HT-29 (cell line): ENCODE results near the gene KEAP1. TPM values are rescaled to one million over a fixed set of nuclear protein-coding genes. Genes with fewer than 3 reads are reported as not detected.

Experiments
- DNase-seq: peaks from one replicate; pipeline ENCODE4 v3.0.0-alpha.2; 2015; ENCODE audit warnings: low spot score
- total RNA-seq: library from RNA; depleted of rRNA; stranded (reverse); fragments of >200 nt; shearing (Covaris generic); gene quantifications from 2 replicates; pipeline ENCODE4 v1.2.3, GENCODE V29; 2014

Gene KEAP1
- total RNA-seq, 1 experiment from 2014 or later = 99.5 TPM

- no peak for DNase-seq
Measured at GRCh38 chr19:10523135-10523636, 20.0 kb upstream of the KEAP1 start.

GRCh38 chr19:10521461-10522171 lies 18.5 kb upstream of the KEAP1 start:
- no peak for DNase-seq

GRCh38 chr19:10520652-10521318 lies 17.6 kb upstream of the KEAP1 start:
- DNase-seq = peak; percentile 34

- no peak for DNase-seq
Measured at GRCh38 chr19:10519421-10519820, 16.3 kb upstream of the KEAP1 start.

- DNase-seq = no peak
Measured at GRCh38 chr19:10518444-10519361, 15.5 kb upstream of the KEAP1 start.

- no peak for DNase-seq
Measured at GRCh38 chr19:10517760-10518443, 14.7 kb upstream of the KEAP1 start.

GRCh38 chr19:10517361-10517759 lies 14.2 kb upstream of the KEAP1 start, which contains the start of gene S1PR5:
Gene S1PR5, minus strand, starts transcription at chr19:10517447. Its CDS starts 2,436 bp downstream, at chr19:10515011.
- DNase-seq = no peak

- no peak for DNase-seq
Measured at GRCh38 chr19:10516671-10517286, 13.6 kb upstream of the KEAP1 start.

GRCh38 chr19:10516064-10516385 lies 12.9 kb upstream of the KEAP1 start:
- DNase-seq = no peak

- no peak for DNase-seq
Measured at GRCh38 chr19:10514211-10515145, 11.3 kb upstream of the KEAP1 start.

- no peak for DNase-seq
Measured at GRCh38 chr19:10513223-10513622, 10.1 kb upstream of the KEAP1 start.

- no peak for DNase-seq
Measured at GRCh38 chr19:10510301-10510802, 7.2 kb upstream of the KEAP1 start.

- no peak for DNase-seq
Measured at GRCh38 chr19:10508707-10509106, 5.6 kb upstream of the KEAP1 start.

- DNase-seq = no peak
Measured at GRCh38 chr19:10508036-10508435, 4.9 kb upstream of the KEAP1 start.

- peak; percentile 69 for DNase-seq
Measured at GRCh38 chr19:10505583-10506229, 2.5 kb upstream of the KEAP1 start.

- DNase-seq = peak; percentile 83
Measured at GRCh38 chr19:10502524-10503001, 593 bp downstream of the KEAP1 start.

- DNase-seq = peak; percentile 54
Measured at GRCh38 chr19:10501971-10502523, 1.1 kb downstream of the KEAP1 start.

GRCh38 chr19:10500247-10500592 lies 2.9 kb downstream of the KEAP1 start:
- DNase-seq = no peak
